ENCODE measurements around the gene TFAP2D. TPM values are rescaled to one million over a fixed set of nuclear protein-coding genes. Genes with fewer than 3 reads are reported as not detected.

TFAP2D gene
- total RNA-seq, 2 experiments from 2014 or later = not detected

GRCh38 chr6:50816947-50817645 is 103.8 kb downstream of the TFAP2D start:
- BruUV-seq (replicated peaks) = no TSS peak
- CTCF ChIA-PET (ENCODE audit: unreplicated experiment) = no interaction called here

GRCh38 chr6:50817646-50817950 is 104.3 kb downstream of the TFAP2D start:
- H3K9me2 ChIP-seq (ENCODE audit: insufficient read depth, low read length) = no peaks in the 10 kb centered on the region
- H3K27ac ChIP-seq (ENCODE audit: low read depth, low read length, poor library complexity, severe bottlenecking) = no peak overlapping the region
- no peaks in the 10 kb centered on the region for H4K20me1 ChIP-seq (ENCODE audit: insufficient read depth, low read length)
- BruUV-seq (replicated peaks) = no TSS peak
- ChIA-PET CTCF (ENCODE audit: unreplicated experiment) (no interaction called here), POLR2A (no interaction called here)
- no peak overlapping the region for H2AFZ ChIP-seq (ENCODE audit: low read length)
- no peaks in the 10 kb centered on the region for H3K4me1 ChIP-seq (ENCODE audit: insufficient read depth, low read length, poor library complexity, severe bottlenecking)
- TF ChIP-seq CTCF (conservative IDR thresholded peaks at IDR 0.05; ENCODE audit: low read length) = no peak
- no peak overlapping the region for H3K4me2 ChIP-seq (ENCODE audit: low read length)
- intact Hi-C loops (cut with micrococcal nuclease; ENCODE audit: unreplicated experiment) = loop anchor here (2.0 to 10.0 kb wide), 6 partner anchors 533 to 1205 kb away; no protein-coding TSS in a partner anchor
- H3K36me3 ChIP-seq (ENCODE audit: insufficient read depth, low read length) = no peaks in the 10 kb centered on the region
- H3K79me2 ChIP-seq (ENCODE audit: insufficient read depth, low read depth, low read length) = no peaks in the 10 kb centered on the region
- H3K4me3 ChIP-seq (ENCODE audit: low read depth, low read length, poor library complexity, severe bottlenecking) = no peak overlapping the region
- no peak for DNase-seq (ENCODE audit: low spot score)
- H3K9me3 ChIP-seq (ENCODE audit: low read length) = no peaks in the 10 kb centered on the region

More at GRCh38 chr6:50816947-50817645, 103.8 kb downstream of the TFAP2D start:
- Histone ChIP-seq H3K9me2 (ENCODE audit: insufficient read depth, low read length) (no peaks in the 10 kb centered on the region), H4K20me1 (ENCODE audit: insufficient read depth, low read length) (no peaks in the 10 kb centered on the region), H3K27ac (ENCODE audit: low read depth, low read length, poor library complexity, severe bottlenecking) (no peak overlapping the region), H3K79me2 (ENCODE audit: insufficient read depth, low read depth, low read length) (no peaks in the 10 kb centered on the region), H3K4me3 (ENCODE audit: low read depth, low read length, poor library complexity, severe bottlenecking) (no peak overlapping the region), H3K9me3 (ENCODE audit: low read length) (no peaks in the 10 kb centered on the region), H2AFZ (ENCODE audit: low read length) (no peak overlapping the region), H3K36me3 (ENCODE audit: insufficient read depth, low read length) (no peaks in the 10 kb centered on the region), H3K4me1 (ENCODE audit: insufficient read depth, low read length, poor library complexity, severe bottlenecking) (no peaks in the 10 kb centered on the region), H3K4me2 (ENCODE audit: low read length) (no peak overlapping the region)
- TF ChIP-seq CTCF (conservative IDR thresholded peaks at IDR 0.05; ENCODE audit: low read length) (no peak), EZH2phosphoT487 (IDR thresholded peaks at IDR 0.05; ENCODE audit: borderline replicate concordance, low read depth, low read length) (no peak)
- POLR2A ChIA-PET = no interaction called here
- intact Hi-C loops (cut with micrococcal nuclease; ENCODE audit: unreplicated experiment) = loop anchor here (2.0 to 10.0 kb wide), 6 partner anchors 534 to 1205 kb away; no protein-coding TSS in a partner anchor
- DNase-seq (ENCODE audit: low spot score) = no peak

- Histone ChIP-seq H3K36me3 (ENCODE audit: insufficient read depth, low read length) (no peaks in the 10 kb centered on the region), H2AFZ (ENCODE audit: low read length) (no peak overlapping the region), H4K20me1 (ENCODE audit: insufficient read depth, low read length) (no peaks in the 10 kb centered on the region), H3K9me2 (ENCODE audit: insufficient read depth, low read length) (no peaks in the 10 kb centered on the region), H3K4me1 (ENCODE audit: insufficient read depth, low read length, poor library complexity, severe bottlenecking) (no peaks in the 10 kb centered on the region), H3K27ac (ENCODE audit: low read depth, low read length, poor library complexity, severe bottlenecking) (no peak overlapping the region), H3K4me3 (ENCODE audit: low read depth, low read length, poor library complexity, severe bottlenecking) (no peak overlapping the region), H3K79me2 (ENCODE audit: insufficient read depth, low read depth, low read length) (no peaks in the 10 kb centered on the region), H3K9me3 (ENCODE audit: low read length) (no peaks in the 10 kb centered on the region), H3K4me2 (ENCODE audit: low read length) (no peak overlapping the region)
- no TSS peak for BruUV-seq (replicated peaks)
- ChIA-PET POLR2A (interaction anchor here (0.6 kb wide), 1 partner anchor 273 kb away, joined by 3 read pairs; no protein-coding TSS in a partner anchor), CTCF (ENCODE audit: unreplicated experiment) (no interaction called here)
- intact Hi-C loops (cut with micrococcal nuclease; ENCODE audit: unreplicated experiment) = loop anchor here (5.0 to 10.0 kb wide), 5 partner anchors 717 to 1204 kb away; no protein-coding TSS in a partner anchor
- DNase-seq (ENCODE audit: low spot score) = no peak
- TF ChIP-seq CTCF (conservative IDR thresholded peaks at IDR 0.05; ENCODE audit: low read length) (no peak), EZH2phosphoT487 (IDR thresholded peaks at IDR 0.05; ENCODE audit: borderline replicate concordance, low read depth, low read length) (no peak)
Measured at GRCh38 chr6:50818020-50818419, 104.7 kb downstream of the TFAP2D start.

All from OCI-LY7 (cell line).